Endodermal cell (in vitro differentiated cells): Measurements from ENCODE around the gene VWA5B2. TPM values are rescaled to one million over a fixed set of nuclear protein-coding genes. Genes with fewer than 3 reads are reported as not detected.

Experiments used
- DNase-seq: peaks from one replicate; pipeline ENCODE4 v3.0.0-alpha.2; 2017
- H3K27ac ChIP-seq: 2 replicates; pipeline ENCODE4 v1.5.1; 2013; ENCODE audit warnings: mild to moderate bottlenecking, low read depth, low read length, moderate library complexity
- H3K27me3 ChIP-seq: 2 replicates; pipeline ENCODE4 v1.6.1; 2013; ENCODE audit warnings: mild to moderate bottlenecking, low read length, moderate library complexity; ENCODE audit not compliant: insufficient read depth, control insufficient read depth, poor library complexity, severe bottlenecking
- H3K36me3 ChIP-seq: 2 replicates; pipeline ENCODE4 v1.7.0; 2013; ENCODE audit warnings: mild to moderate bottlenecking, low read length, moderate library complexity; ENCODE audit not compliant: control insufficient read depth, insufficient read depth
- H3K4me1 ChIP-seq: one replicate; pipeline ENCODE4 v1.7.0; 2013; ENCODE audit warnings: low read length; ENCODE audit not compliant: control insufficient read depth, insufficient read depth
- H3K4me3 ChIP-seq: 2 replicates; pipeline ENCODE4 v1.5.1; 2013; ENCODE audit warnings: mild to moderate bottlenecking, low read length, moderate library complexity
- H3K9ac ChIP-seq: 2 replicates; pipeline ENCODE4 v1.6.1; 2013; ENCODE audit warnings: mild to moderate bottlenecking, low read length, moderate library complexity; ENCODE audit not compliant: poor library complexity, severe bottlenecking; ENCODE audit errors: extremely low read depth
- H3K9me3 ChIP-seq: 2 replicates; pipeline ENCODE4 v1.6.1; 2013; ENCODE audit warnings: mild to moderate bottlenecking, low read length, moderate library complexity; ENCODE audit not compliant: control insufficient read depth
- H3K27ac Mint-ChIP-seq: 2 replicates; pipeline ENCODE4 v1.8.0; 2020; ENCODE audit warnings: mixed read lengths
- H3K27me3 Mint-ChIP-seq: 2 replicates; pipeline ENCODE4 v1.8.0; 2021; ENCODE audit warnings: mild to moderate bottlenecking, mixed read lengths; ENCODE audit not compliant: insufficient read depth
- H3K36me3 Mint-ChIP-seq: 2 replicates; pipeline ENCODE4 v1.8.0; 2020; ENCODE audit warnings: low read depth, mixed read lengths
- H3K4me1 Mint-ChIP-seq: 2 replicates; pipeline ENCODE4 v1.8.0; 2020; ENCODE audit warnings: mixed read lengths
- H3K4me3 Mint-ChIP-seq: 2 replicates; pipeline ENCODE4 v1.8.0; 2020; ENCODE audit warnings: mild to moderate bottlenecking, moderate library complexity, mixed read lengths
- H3K9me3 Mint-ChIP-seq: 2 replicates; pipeline ENCODE4 v1.8.0; 2020; ENCODE audit warnings: mild to moderate bottlenecking, mixed read lengths
- CTCF ChIP-seq: fragments of 200-600 bp; sonication (generic); conservative IDR thresholded peaks from 2 replicates; pipeline ENCODE4 v1.5.0; 2021; ENCODE audit warnings: antibody characterized with exemption, mild to moderate bottlenecking
- WGBS, 2 experiments: methylation state at CpG; one replicate each; pipeline versions ENCODE4 v1.1.5 to v1.1.7; 2013; ENCODE audit warnings: missing lambda C conversion rate in 2 of 2, mixed read lengths in 1 of 2; ENCODE audit not compliant: insufficient coverage in 1 of 2, insufficient read length in 1 of 2; 5-methylcytosine and 5-hydroxymethylcytosine counted together
- total RNA-seq, 2 donors: library from RNA; stranded (reverse); fragmentation: NEBNext Ultra II Directional in 1 of 2; extraction: Animal tissue kit (Norgen Biotek cat#: 25700) in 1 of 2; gene quantifications; 2 replicates in 1 of 2; 3 replicates in 1 of 2; pipeline ENCODE4 v1.2.1, GENCODE V29; 2021

Gene VWA5B2
- total RNA-seq, 2 donors from 2014 or later: 0.62 to 0.97 TPM

GRCh38 chr3:184235381-184236032 is 6.1 kb downstream of the VWA5B2 start:
- H3K4me3 ChIP-seq: no peak overlapping the region
- H3K27me3 Mint-ChIP-seq: peaks cover 69% of the 10 kb centered on the region
- DNase-seq: peak; percentile 35
- WGBS, 2 experiments: 95% methylated on average over 4 of the region's 4 CpGs; no CpG with 5 or more reads in 1 of the 2 experiments
- no peaks in the 10 kb centered on the region for H3K36me3 ChIP-seq
- H3K4me3 Mint-ChIP-seq: no peak overlapping the region
- no peaks in the 10 kb centered on the region for H3K9me3 ChIP-seq
- H3K9ac ChIP-seq: no peak overlapping the region
- no peak overlapping the region for H3K27ac ChIP-seq
- TF ChIP-seq CTCF: no peak
- H3K36me3 Mint-ChIP-seq: no peaks in the 10 kb centered on the region
- H3K27ac Mint-ChIP-seq: no peak overlapping the region
- H3K9me3 Mint-ChIP-seq: no peaks in the 10 kb centered on the region
- H3K27me3 ChIP-seq: peaks cover 61% of the 10 kb centered on the region
- peaks cover 9% of the 10 kb centered on the region for H3K4me1 Mint-ChIP-seq
- peaks cover 3% of the 10 kb centered on the region for H3K4me1 ChIP-seq

- no peaks in the 10 kb centered on the region for H3K36me3 ChIP-seq
- Mint-ChIP-seq H3K4me3 (no peak overlapping the region), H3K27ac (no peak overlapping the region), H3K9me3 (no peaks in the 10 kb centered on the region), H3K4me1 (peaks cover 8% of the 10 kb centered on the region), H3K36me3 (no peaks in the 10 kb centered on the region), H3K27me3 (peaks cover 70% of the 10 kb centered on the region)
- H3K9me3 ChIP-seq: no peaks in the 10 kb centered on the region
- peaks cover 3% of the 10 kb centered on the region for H3K4me1 ChIP-seq
- peak; percentile 82 for DNase-seq
- H3K4me3 ChIP-seq: no peak overlapping the region
- no peak overlapping the region for H3K27ac ChIP-seq
- TF ChIP-seq CTCF: no peak
- no peak overlapping the region for H3K9ac ChIP-seq
- WGBS, 2 experiments: 43 to 72% methylated on average over 5 to 14 of the region's 14 CpGs
- peaks cover 56% of the 10 kb centered on the region for H3K27me3 ChIP-seq
Observed at GRCh38 chr3:184236033-184236410, 6.6 kb downstream of the VWA5B2 start.

GRCh38 chr3:184236636-184237035 is 7.3 kb downstream of the VWA5B2 start:
- DNase-seq: no peak
- Histone ChIP-seq H3K36me3 (no peaks in the 10 kb centered on the region), H3K4me1 (peaks cover 3% of the 10 kb centered on the region), H3K4me3 (no peak overlapping the region), H3K27me3 (peaks cover 50% of the 10 kb centered on the region), H3K9ac (no peak overlapping the region), H3K9me3 (no peaks in the 10 kb centered on the region), H3K27ac (no peak overlapping the region)
- Mint-ChIP-seq H3K27ac (no peak overlapping the region), H3K4me3 (no peak overlapping the region), H3K36me3 (no peaks in the 10 kb centered on the region), H3K9me3 (no peaks in the 10 kb centered on the region), H3K4me1 (peaks cover 8% of the 10 kb centered on the region), H3K27me3 (peaks cover 66% of the 10 kb centered on the region)
- no peak for TF ChIP-seq CTCF
- 83 to 93% methylated on average over 2 to 3 of the region's 3 CpGs for WGBS, 2 experiments
